ENCODE measurements around the gene TRIP6. TPM values are rescaled to one million over a fixed set of nuclear protein-coding genes. Genes with fewer than 3 reads are reported as not detected.

Gene TRIP6
- total and polyA plus RNA-seq, 2 donors (not counting 3 experiments of a cell fraction or from before 2014, with no cell fraction given), result 90.3 TPM

- DNase-seq (ENCODE audit: low read depth, low spot score), result no peak
- Histone ChIP-seq H3K9ac (replicated peaks; ENCODE audit: extremely low read depth, insufficient read depth, low read length) (no peak overlapping the region), H3K27ac (ENCODE audit: insufficient read depth, low read depth, low read length) (no peak overlapping the region), H3K4me2 (ENCODE audit: insufficient read depth, low read length) (no peak overlapping the region), H3K79me2 (ENCODE audit: control insufficient read depth, insufficient read depth, low read length) (no peaks in the 10 kb centered on the region), H3K9me3 (replicated peaks; ENCODE audit: control insufficient read depth, insufficient read depth, low read length) (no peaks in the 10 kb centered on the region), H3K36me3 (ENCODE audit: control insufficient read depth in 2 of 2, extremely low read depth in 1 of 2, insufficient read depth in 2 of 2, low read length in 2 of 2) (no peaks in the 10 kb centered on the region), H4K20me1 (replicated peaks; ENCODE audit: control insufficient read depth, extremely low read depth, insufficient read depth, low read length) (no peaks in the 10 kb centered on the region), H3K4me1 (ENCODE audit: control insufficient read depth, extremely low read depth, insufficient read depth, low read length) (peaks cover 5% of the 10 kb centered on the region), H2AFZ (ENCODE audit: low read depth, low read length) (no peak overlapping the region), H3K9me1 (replicated peaks; ENCODE audit: control insufficient read depth, extremely low read depth, insufficient read depth, low read length) (no peaks in the 10 kb centered on the region), H3K27me3 (ENCODE audit: control insufficient read depth in 2 of 2, insufficient read depth in 2 of 2, low read length in 2 of 2) (peaks cover 9 to 19% of the 10 kb centered on the region in 2 experiments), H3K4me3 (replicated peaks in 1 of 3; ENCODE audit: insufficient read depth in 1 of 3, low read depth in 1 of 3, low read length in 3 of 3) (no peak overlapping the region)
- CTCF ChIA-PET, result interaction anchor here (1.1 to 5.7 kb wide), 7 partner anchors 149 to 178 kb away, joined by 3 to 57 read pairs (median 4); no protein-coding TSS in a partner anchor
- dilution Hi-C loops (cut with MboI; ENCODE audit: extremely low pct_ligation_motif_present, low sequenced_read_pairs), result no loop called here
- TF ChIP-seq EZH2 (IDR thresholded peaks at IDR 0.05; ENCODE audit: borderline replicate concordance, low read depth, low read length, severe bottlenecking) (no peak), MAX (IDR thresholded peaks at IDR 0.05; ENCODE audit: insufficient read depth, insufficient read length) (no peak), GATA2 (IDR thresholded peaks at IDR 0.05; ENCODE audit: insufficient read depth, insufficient read length, low read depth, low read length) (no peak), CTCF (IDR thresholded peaks at IDR 0.05; ENCODE audit: extremely low read depth in 1 of 2, insufficient read depth in 1 of 2, low read depth in 1 of 2, low read length in 2 of 2) (no peak)
- FAIRE-seq, result no peak
- BruUV-seq (replicated peaks), result no TSS peak
- intact Hi-C loops (cut with micrococcal nuclease), result loop anchor here (10.0 kb wide), 2 partner anchors 265 to 395 kb away; partner anchors contain the start of gene VGF
- POLR2A ChIA-PET, result no interaction called here
Observed at GRCh38 chr7:100899432-100899831, 32.2 kb downstream of the TRIP6 start.

- no peak overlapping the region for H3K27ac ChIP-seq (ENCODE audit: insufficient read depth, low read depth, low read length)
- H3K36me3 ChIP-seq (ENCODE audit: control insufficient read depth in 2 of 2, extremely low read depth in 1 of 2, insufficient read depth in 2 of 2, low read length in 2 of 2), result no peaks in the 10 kb centered on the region
- peaks cover 7 to 8% of the 10 kb centered on the region in 2 experiments for H3K27me3 ChIP-seq (ENCODE audit: control insufficient read depth in 2 of 2, insufficient read depth in 2 of 2, low read length in 2 of 2)
- H3K9me3 ChIP-seq (replicated peaks; ENCODE audit: control insufficient read depth, insufficient read depth, low read length), result no peaks in the 10 kb centered on the region
- no peaks in the 10 kb centered on the region for H4K20me1 ChIP-seq (replicated peaks; ENCODE audit: control insufficient read depth, extremely low read depth, insufficient read depth, low read length)
- no peak overlapping the region for H3K4me3 ChIP-seq (replicated peaks in 1 of 3; ENCODE audit: insufficient read depth in 1 of 3, low read depth in 1 of 3, low read length in 3 of 3)
- no TSS peak for BruUV-seq (replicated peaks)
- no peak overlapping the region for H3K9ac ChIP-seq (replicated peaks; ENCODE audit: extremely low read depth, insufficient read depth, low read length)
- H2AFZ ChIP-seq (ENCODE audit: low read depth, low read length), result no peak overlapping the region
- TF ChIP-seq FOS (IDR thresholded peaks at IDR 0.05; ENCODE audit: borderline replicate concordance, insufficient read depth, low read length) (no peak), POLR2AphosphoS5 (IDR thresholded peaks at IDR 0.05; ENCODE audit: insufficient read depth, low read depth, low read length) (no peak), JUN (IDR thresholded peaks at IDR 0.05; ENCODE audit: borderline replicate concordance, insufficient read depth, insufficient read length, low read depth) (no peak)
- dilution Hi-C loops (cut with MboI; ENCODE audit: extremely low pct_ligation_motif_present, low sequenced_read_pairs) (no loop called here), intact Hi-C loops (cut with micrococcal nuclease) (no loop called here)
- H3K9me1 ChIP-seq (replicated peaks; ENCODE audit: control insufficient read depth, extremely low read depth, insufficient read depth, low read length), result no peaks in the 10 kb centered on the region
- CTCF ChIA-PET, result interaction anchor here (1.3 to 5.7 kb wide), 2 partner anchors 158 to 176 kb away, joined by 3 to 21 read pairs; no protein-coding TSS in a partner anchor
- FAIRE-seq, result no peak
- no peaks in the 10 kb centered on the region for H3K79me2 ChIP-seq (ENCODE audit: control insufficient read depth, insufficient read depth, low read length)
- POLR2A ChIA-PET, result interaction anchor here (0.7 kb wide), 1 partner anchor 321 kb away, joined by 3 read pairs; no protein-coding TSS in a partner anchor
- H3K4me2 ChIP-seq (ENCODE audit: insufficient read depth, low read length), result no peak overlapping the region
- DNase-seq (ENCODE audit: low read depth, low spot score), result no peak
- no peaks in the 10 kb centered on the region for H3K4me1 ChIP-seq (ENCODE audit: control insufficient read depth, extremely low read depth, insufficient read depth, low read length)
Observed at GRCh38 chr7:100900978-100901377, 33.8 kb downstream of the TRIP6 start.
